Stimulated activated naive CD8-positive, alpha-beta T cell treated with anti-CD3 and anti-CD28 coated beads, Interleukin-15, Interleukin-2, amounts not matched to agents 100 U/mL and 50 U/mL, for 24 hours (primary cell): ENCODE data around the gene XG.

Source experiments
- ATAC-seq: fragments of 150-1000 bp; cut with Tn5 transposase; one replicate; pipeline ENCODE4 v1.10.0; 2021
- DNase-seq: peaks from one replicate; pipeline ENCODE4 v3.0.0; 2021

The XG gene

GRCh38 chrX:2819345-2820135 is 67.7 kb downstream of the XG start:
- DNase-seq (no peak), ATAC-seq (no peak)

- ATAC-seq (no peak), DNase-seq (no peak)
Measured at GRCh38 chrX:2820136-2820771, 68.4 kb downstream of the XG start.

GRCh38 chrX:2823795-2824386 is 72.1 kb downstream of the XG start:
- ATAC-seq, result no peak
- no peak for DNase-seq

GRCh38 chrX:2824886-2825285 is 73.0 kb downstream of the XG start:
- no peak for ATAC-seq
- no peak for DNase-seq

DNA sequence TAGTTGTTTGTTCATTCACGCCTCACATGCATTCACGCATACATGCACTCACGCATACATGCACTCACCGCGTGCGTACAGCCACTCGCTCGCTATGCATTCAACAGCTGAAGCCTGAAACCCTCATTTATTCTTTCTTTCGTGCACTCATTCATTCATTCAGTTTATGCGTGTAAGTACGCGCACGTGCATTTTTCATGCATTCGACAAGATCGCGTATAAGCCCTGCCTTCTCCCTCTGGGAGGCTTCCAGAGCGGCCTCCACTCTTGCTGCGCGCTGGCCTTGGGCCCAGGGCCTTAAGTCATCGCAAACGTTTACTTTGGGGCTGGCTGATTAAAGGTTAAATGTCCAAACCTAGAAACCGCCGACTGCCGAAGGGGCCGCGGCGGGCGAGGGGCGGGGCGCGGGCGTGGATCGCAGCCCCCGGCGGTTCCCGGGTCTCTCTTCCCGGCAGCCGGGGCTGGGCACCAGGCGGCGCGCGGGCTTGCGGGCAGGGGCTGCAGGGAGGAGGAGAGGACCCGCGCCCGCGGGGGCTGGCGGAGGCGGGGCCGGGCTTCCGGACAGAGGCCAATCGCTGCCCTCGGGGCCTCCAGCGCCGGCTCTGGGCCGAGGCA is 76.6 kb downstream of the XG start, which contains the start of gene GYG2:
GYG2 (plus strand) TSS at position 587 of the 615 bp plus-strand sequence. CDS start 1,259 bp downstream, outside the sequence.
- DNase-seq, result no peak

DNA sequence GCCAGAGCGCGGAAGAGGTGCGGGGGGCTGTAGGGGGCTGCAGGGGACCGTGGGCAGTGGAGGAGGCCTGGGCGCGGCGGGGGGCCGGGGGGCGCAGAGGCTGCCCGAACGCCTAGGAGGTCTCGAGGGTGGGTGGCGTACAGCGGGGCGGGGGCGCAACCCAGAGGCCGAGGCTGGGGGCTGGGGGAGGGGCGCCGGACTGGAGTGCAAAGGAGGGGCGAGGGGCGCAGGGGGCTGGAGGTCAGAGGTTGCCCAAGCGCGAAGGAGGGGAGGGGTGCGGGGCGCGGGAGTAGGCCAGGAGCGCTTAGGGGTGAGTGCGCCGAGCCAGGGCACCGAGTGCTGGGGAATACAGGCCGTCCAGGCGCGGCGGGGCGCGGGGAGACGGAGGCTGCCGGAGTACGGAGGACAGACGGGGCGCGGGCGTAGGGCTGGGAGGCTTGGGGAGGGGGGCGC is 77.1 kb downstream of the XG start:
- DNase-seq, result no peak
- ATAC-seq, result no peak

More for the DNA sequence above, 76.6 kb downstream of the XG start, which contains the start of gene GYG2:
- no peak for ATAC-seq

GRCh38 chrX:2829469-2830246 is 77.8 kb downstream of the XG start:
- DNase-seq, result no peak

GRCh38 chrX:2831471-2832228 is 79.8 kb downstream of the XG start:
- ATAC-seq (no peak), DNase-seq (no peak)

More at GRCh38 chrX:2829469-2830246, 77.8 kb downstream of the XG start:
- ATAC-seq, result no peak

- DNase-seq, result no peak
- ATAC-seq, result no peak
Measured at GRCh38 chrX:2837961-2838360, 86.1 kb downstream of the XG start.

- no peak for ATAC-seq
- DNase-seq, result no peak
Measured at GRCh38 chrX:2840961-2841360, 89.1 kb downstream of the XG start.

GRCh38 chrX:2841537-2841936 is 89.7 kb downstream of the XG start:
- DNase-seq, result no peak
- no peak for ATAC-seq

GRCh38 chrX:2846992-2847391 is 95.2 kb downstream of the XG start:
- ATAC-seq (no peak), DNase-seq (no peak)

DNA sequence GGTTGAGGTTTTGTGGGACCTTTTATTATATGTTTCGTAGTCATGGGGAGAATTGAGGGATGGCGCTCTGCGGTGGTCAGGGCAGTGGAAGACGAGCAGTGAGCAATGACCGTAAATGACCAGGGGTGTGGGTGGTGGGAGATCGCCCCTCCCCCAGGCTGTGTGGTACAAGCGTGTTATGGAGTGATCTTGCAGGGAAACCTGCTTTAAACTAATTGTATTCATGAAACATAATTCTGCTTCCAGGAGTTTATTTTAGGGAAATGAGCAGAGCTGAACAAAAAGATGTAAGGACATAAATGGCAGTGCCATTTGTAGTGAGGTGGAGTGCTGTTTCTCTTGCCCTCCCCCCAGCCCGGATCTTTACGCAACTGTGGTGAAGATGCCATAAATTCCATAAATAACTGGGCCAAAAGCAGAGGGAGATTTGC is 97.0 kb downstream of the XG start:
- ATAC-seq (no peak), DNase-seq (no peak)

DNA sequence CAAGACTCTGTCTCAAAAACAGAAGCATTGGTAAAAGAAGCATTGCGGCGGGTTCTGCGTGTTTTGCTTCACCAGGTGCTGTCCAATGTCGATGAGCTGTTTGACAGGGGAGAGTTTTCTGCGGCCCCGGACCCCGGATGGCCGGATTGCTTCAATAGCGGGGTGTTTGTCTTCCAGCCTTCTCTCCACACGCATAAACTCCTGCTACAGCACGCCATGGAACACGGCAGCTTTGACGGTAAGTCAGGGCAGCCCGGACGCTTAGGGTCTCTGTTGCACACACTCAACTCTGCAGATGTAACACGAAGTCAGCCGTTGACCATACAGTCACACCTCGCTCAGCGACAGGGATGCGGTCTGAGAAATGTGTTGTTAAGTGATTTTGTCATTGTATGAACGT is 103.1 kb downstream of the XG start:
- DNase-seq (no peak), ATAC-seq (no peak)

DNA sequence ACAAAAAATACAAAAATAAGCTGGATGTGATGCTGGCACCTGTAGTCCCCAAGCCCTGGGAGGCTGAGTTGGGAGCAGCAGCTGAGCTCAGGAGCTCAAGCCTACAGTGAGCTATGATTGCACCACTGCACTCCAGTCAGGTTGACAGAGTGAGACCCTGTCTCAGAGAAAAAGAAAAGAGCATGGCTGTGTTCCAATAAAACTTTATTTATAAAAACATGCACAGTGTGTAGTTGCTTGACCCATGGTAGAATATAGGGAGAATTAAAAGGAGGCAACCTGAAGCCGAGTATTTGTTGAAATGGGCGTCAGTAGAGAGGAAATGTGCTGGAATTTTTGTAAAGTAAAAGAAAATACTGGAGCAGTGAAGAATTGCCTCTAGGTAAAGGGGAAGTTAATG is 103.9 kb downstream of the XG start:
- no peak for ATAC-seq
- DNase-seq, result no peak

- ATAC-seq (no peak), DNase-seq (no peak)
Measured at GRCh38 chrX:2857566-2857965, 105.7 kb downstream of the XG start.

- ATAC-seq, result no peak
- DNase-seq, result no peak
Measured at GRCh38 chrX:2859197-2859797, 107.5 kb downstream of the XG start.

- no peak for ATAC-seq
Measured at GRCh38 chrX:2862404-2862803, 110.6 kb downstream of the XG start.

GRCh38 chrX:2863646-2864045 is 111.8 kb downstream of the XG start:
- DNase-seq (no peak), ATAC-seq (no peak)

More at GRCh38 chrX:2862404-2862803, 110.6 kb downstream of the XG start:
- no peak for DNase-seq
